ENCODE results near the gene DCC. TPM values are rescaled to one million over a fixed set of nuclear protein-coding genes. Genes with fewer than 3 reads are reported as not detected.

Gene DCC
- total RNA-seq, 2 donors from 2014 or later, result not detected

- Mint-ChIP-seq H3K27me3 (no peaks in the 10 kb centered on the region), H3K9me3 (peaks cover 14% of the 10 kb centered on the region), H3K4me3 (no peak overlapping the region), H3K36me3 (peaks cover 2% of the 10 kb centered on the region), H3K27ac (no peak overlapping the region), H3K4me1 (ENCODE audit: low read depth in 2 of 2) (no peaks in the 10 kb centered on the region)
- DNase-seq (ENCODE audit: low spot score), result no peak
- no peak for ATAC-seq
Measured at GRCh38 chr18:53281406-53281805, 941.4 kb downstream of the DCC start.

GRCh38 chr18:53283708-53284107 is 943.7 kb downstream of the DCC start:
- ATAC-seq (no peak), DNase-seq (ENCODE audit: low spot score) (no peak)
- Mint-ChIP-seq H3K4me1 (ENCODE audit: low read depth in 2 of 2) (no peaks in the 10 kb centered on the region), H3K9me3 (peaks cover 10% of the 10 kb centered on the region), H3K27ac (no peak overlapping the region), H3K4me3 (no peak overlapping the region), H3K36me3 (no peaks in the 10 kb centered on the region), H3K27me3 (no peaks in the 10 kb centered on the region)

- Mint-ChIP-seq H3K4me1 (ENCODE audit: low read depth in 2 of 2) (no peaks in the 10 kb centered on the region), H3K27me3 (no peaks in the 10 kb centered on the region), H3K36me3 (no peaks in the 10 kb centered on the region), H3K9me3 (peaks cover 34% of the 10 kb centered on the region), H3K27ac (no peak overlapping the region), H3K4me3 (no peak overlapping the region)
- no peak for DNase-seq (ENCODE audit: low spot score)
- no peak for ATAC-seq
Measured at GRCh38 chr18:53305461-53305860, 965.5 kb downstream of the DCC start.

GRCh38 chr18:53319628-53320027 is 979.6 kb downstream of the DCC start:
- Mint-ChIP-seq H3K27me3 (no peaks in the 10 kb centered on the region), H3K9me3 (peaks cover 12% of the 10 kb centered on the region), H3K27ac (no peak overlapping the region), H3K36me3 (peaks cover 4% of the 10 kb centered on the region), H3K4me3 (no peak overlapping the region), H3K4me1 (ENCODE audit: low read depth in 2 of 2) (no peaks in the 10 kb centered on the region)
- no peak for DNase-seq (ENCODE audit: low spot score)
- ATAC-seq, result no peak

- Mint-ChIP-seq H3K4me3 (no peak overlapping the region), H3K9me3 (peaks cover 12% of the 10 kb centered on the region), H3K36me3 (peaks cover 4% of the 10 kb centered on the region), H3K4me1 (ENCODE audit: low read depth in 2 of 2) (no peaks in the 10 kb centered on the region), H3K27me3 (no peaks in the 10 kb centered on the region), H3K27ac (no peak overlapping the region)
- no peak for DNase-seq (ENCODE audit: low spot score)
- ATAC-seq, result no peak
Measured at GRCh38 chr18:53322163-53322562, 982.2 kb downstream of the DCC start.

- H3K36me3 Mint-ChIP-seq, result no peaks in the 10 kb centered on the region
Measured at GRCh38 chr18:53324353-53324752, 984.4 kb downstream of the DCC start.

GRCh38 chr18:53360501-53361443 is 1020.8 kb downstream of the DCC start:
- H3K9me3 Mint-ChIP-seq, result peaks cover 4% of the 10 kb centered on the region
- H3K36me3 Mint-ChIP-seq, result no peaks in the 10 kb centered on the region
- ATAC-seq, result no peak
- DNase-seq (ENCODE audit: low spot score), result no peak
- no peak overlapping the region for H3K4me3 Mint-ChIP-seq
- H3K27ac Mint-ChIP-seq, result no peak overlapping the region
- H3K27me3 Mint-ChIP-seq, result no peaks in the 10 kb centered on the region
- H3K4me1 Mint-ChIP-seq (ENCODE audit: low read depth in 2 of 2), result no peaks in the 10 kb centered on the region

More at GRCh38 chr18:53324353-53324752, 984.4 kb downstream of the DCC start:
- ATAC-seq (no peak), DNase-seq (ENCODE audit: low spot score) (no peak)
- Mint-ChIP-seq H3K9me3 (peaks cover under 1% of the 10 kb centered on the region), H3K27ac (no peak overlapping the region), H3K4me1 (ENCODE audit: low read depth in 2 of 2) (no peaks in the 10 kb centered on the region), H3K4me3 (no peak overlapping the region), H3K27me3 (no peaks in the 10 kb centered on the region)

- Mint-ChIP-seq H3K4me3 (no peak overlapping the region), H3K4me1 (ENCODE audit: low read depth in 2 of 2) (no peaks in the 10 kb centered on the region)
- no peak for DNase-seq (ENCODE audit: low spot score)
Measured at GRCh38 chr18:53375621-53376020, 1035.6 kb downstream of the DCC start.

GRCh38 chr18:53380063-53380639 is 1040.2 kb downstream of the DCC start:
- Mint-ChIP-seq H3K36me3 (no peaks in the 10 kb centered on the region), H3K27me3 (no peaks in the 10 kb centered on the region), H3K4me1 (ENCODE audit: low read depth in 2 of 2) (no peaks in the 10 kb centered on the region), H3K27ac (no peak overlapping the region), H3K4me3 (no peak overlapping the region), H3K9me3 (no peaks in the 10 kb centered on the region)
- DNase-seq (ENCODE audit: low spot score), result no peak
- ATAC-seq, result no peak

More at GRCh38 chr18:53375621-53376020, 1035.6 kb downstream of the DCC start:
- no peak for ATAC-seq
- Mint-ChIP-seq H3K36me3 (no peaks in the 10 kb centered on the region), H3K27me3 (no peaks in the 10 kb centered on the region), H3K27ac (no peak overlapping the region), H3K9me3 (peaks cover 3% of the 10 kb centered on the region)

- DNase-seq (ENCODE audit: low spot score), result no peak
- ATAC-seq, result no peak
- H3K4me1 Mint-ChIP-seq (ENCODE audit: low read depth in 2 of 2), result no peaks in the 10 kb centered on the region
- no peak overlapping the region for H3K4me3 Mint-ChIP-seq
- H3K27ac Mint-ChIP-seq, result no peak overlapping the region
- no peaks in the 10 kb centered on the region for H3K36me3 Mint-ChIP-seq
- no peaks in the 10 kb centered on the region for H3K9me3 Mint-ChIP-seq
- H3K27me3 Mint-ChIP-seq, result no peaks in the 10 kb centered on the region
Measured at GRCh38 chr18:53382870-53383269, 1042.9 kb downstream of the DCC start.

- no peak overlapping the region for H3K27ac Mint-ChIP-seq
- DNase-seq (ENCODE audit: low spot score), result no peak
- H3K4me3 Mint-ChIP-seq, result no peak overlapping the region
- H3K36me3 Mint-ChIP-seq, result no peaks in the 10 kb centered on the region
- no peak for ATAC-seq
- H3K4me1 Mint-ChIP-seq (ENCODE audit: low read depth in 2 of 2), result no peaks in the 10 kb centered on the region
- no peaks in the 10 kb centered on the region for H3K27me3 Mint-ChIP-seq
- H3K9me3 Mint-ChIP-seq, result no peaks in the 10 kb centered on the region
Measured at GRCh38 chr18:53385889-53386288, 1045.9 kb downstream of the DCC start.

- Mint-ChIP-seq H3K36me3 (no peaks in the 10 kb centered on the region), H3K27ac (no peak overlapping the region), H3K4me3 (no peak overlapping the region), H3K27me3 (no peaks in the 10 kb centered on the region), H3K4me1 (ENCODE audit: low read depth in 2 of 2) (no peaks in the 10 kb centered on the region), H3K9me3 (no peaks in the 10 kb centered on the region)
- ATAC-seq (no peak), DNase-seq (ENCODE audit: low spot score) (no peak)
Measured at GRCh38 chr18:53387581-53387980, 1047.6 kb downstream of the DCC start.

- Mint-ChIP-seq H3K4me1 (ENCODE audit: low read depth in 2 of 2) (no peaks in the 10 kb centered on the region), H3K4me3 (no peak overlapping the region), H3K27ac (no peak overlapping the region), H3K27me3 (no peaks in the 10 kb centered on the region), H3K36me3 (no peaks in the 10 kb centered on the region), H3K9me3 (peaks cover 3% of the 10 kb centered on the region)
- ATAC-seq (no peak), DNase-seq (ENCODE audit: low spot score) (no peak)
Measured at GRCh38 chr18:53402670-53403069, 1062.7 kb downstream of the DCC start.

- no peaks in the 10 kb centered on the region for H3K4me1 Mint-ChIP-seq (ENCODE audit: low read depth in 2 of 2)
- no peak overlapping the region for H3K27ac Mint-ChIP-seq
- H3K27me3 Mint-ChIP-seq, result no peaks in the 10 kb centered on the region
- peaks cover 11% of the 10 kb centered on the region for H3K9me3 Mint-ChIP-seq
- no peak for ATAC-seq
- DNase-seq (ENCODE audit: low spot score), result no peak
- H3K4me3 Mint-ChIP-seq, result no peak overlapping the region
- H3K36me3 Mint-ChIP-seq, result no peaks in the 10 kb centered on the region
Measured at GRCh38 chr18:53408271-53408670, 1068.3 kb downstream of the DCC start.

Data from natural killer cell treated with Interleukin-12 subunit alpha and Interleukin-12 subunit beta and Interleukin-15 and Interleukin-18, amount 100 ng/mL, for 72 hours (primary cell).